H1 (cell line): ENCODE measurements around the gene ATP6V0A1. TPM values are rescaled to one million over a fixed set of nuclear protein-coding genes. Genes with fewer than 3 reads are reported as not detected.

Experiments
- CTCF ChIA-PET: fragments of 300-600 bp; sonication (Branson Sonifier 250); formaldehyde crosslinking; loops from one replicate; lab custom pipeline; 2021; ENCODE audit not compliant: partially characterized antibody; lab: Charles Lee
- POLR2A ChIA-PET: fragments of 300-600 bp; sonication (Branson Sonifier 250); formaldehyde crosslinking; loops from one replicate; lab custom pipeline; 2021; ENCODE audit warnings: inconsistent platforms; ENCODE audit not compliant: partially characterized antibody; lab: Charles Lee
- DNase-seq, 2 experiments: peaks; one replicate each; pipeline versions ENCODE4 v3.0.0 to v3.0.0-alpha.2; 2010 to 2022; ENCODE audit warnings: low spot score in 2 of 2, low read depth in 1 of 2, mixed read lengths in 1 of 2
- FAIRE-seq: peaks from 2 replicates; lab custom pipeline; 2011; peaks lifted over from hg19 to GRCh38; lab: Jason Lieb, UNC
- H2AFZ ChIP-seq: 2 replicates; pipeline ENCODE4 v1.8.1; 2012; ENCODE audit warnings: low read length, inconsistent platforms
- H2AK5ac ChIP-seq: 2 replicates; pipeline ENCODE4 v1.6.1; 2013; ENCODE audit warnings: low read depth, low read length
- H2BK120ac ChIP-seq: replicated peaks from 2 replicates; pipeline ENCODE3; 2013; ENCODE audit warnings: low read depth, low read length, inconsistent platforms
- H2BK12ac ChIP-seq: 2 replicates; pipeline ENCODE4 v1.6.1; 2013; ENCODE audit warnings: low read depth, low read length
- H2BK15ac ChIP-seq: 2 replicates; pipeline ENCODE4 v1.6.1; 2013; ENCODE audit warnings: low read length
- H2BK20ac ChIP-seq: 2 replicates; pipeline ENCODE4 v1.6.1; 2013; ENCODE audit warnings: low read length
- H2BK5ac ChIP-seq: 2 replicates; pipeline ENCODE4 v1.6.1; 2013; ENCODE audit warnings: low read depth, low read length
- H3K14ac ChIP-seq: 2 replicates; pipeline ENCODE4 v1.6.1; 2013; ENCODE audit warnings: inconsistent platforms; ENCODE audit not compliant: insufficient read length
- H3K18ac ChIP-seq: 2 replicates; pipeline ENCODE4 v1.6.1; 2013; ENCODE audit warnings: low read length; ENCODE audit errors: extremely low read depth
- H3K23ac ChIP-seq: 2 replicates; pipeline ENCODE4 v1.6.1; 2013; ENCODE audit warnings: inconsistent platforms; ENCODE audit not compliant: insufficient read length
- H3K23me2 ChIP-seq: 2 replicates; pipeline ENCODE4 v1.6.1; 2013; ENCODE audit warnings: low read depth, low read length
- H3K27ac ChIP-seq: 2 replicates; pipeline ENCODE4 v1.6.1; 2011; ENCODE audit warnings: low read depth, low read length, inconsistent platforms
- H3K27me3 ChIP-seq, 4 experiments: replicated peaks in 1 of 4; 1 replicate in 1 of 4; 2 replicates in 3 of 4; pipeline versions ENCODE4 v1.6.1 to v1.8.1; 2011 to 2013; ENCODE audit warnings: low read length in 3 of 4, mild to moderate bottlenecking in 3 of 4, inconsistent platforms in 2 of 4, mixed read lengths in 2 of 4, moderate library complexity in 1 of 4; ENCODE audit not compliant: control insufficient read depth in 3 of 4, insufficient read depth in 3 of 4; ENCODE audit errors: extremely low read depth in 1 of 4
- H3K36me3 ChIP-seq, 4 experiments: 2 replicates each; pipeline versions ENCODE4 v1.6.1 to v1.8.1; 2011 to 2013; ENCODE audit warnings: mild to moderate bottlenecking in 4 of 4, low read length in 3 of 4, moderate library complexity in 2 of 4, control low read depth in 1 of 4, inconsistent platforms in 1 of 4; ENCODE audit not compliant: insufficient read depth in 4 of 4, control insufficient read depth in 2 of 4
- H3K4ac ChIP-seq: replicated peaks from 2 replicates; pipeline ENCODE3; 2013; ENCODE audit warnings: low read length, low read depth, mixed read lengths, inconsistent platforms; ENCODE audit not compliant: insufficient read length
- H3K4me1 ChIP-seq, 4 experiments: replicated peaks in 1 of 4; 1 replicate in 1 of 4; 2 replicates in 3 of 4; pipeline versions ENCODE4 v1.6.1 to v1.8.1; 2011 to 2013; ENCODE audit warnings: low read length in 3 of 4, inconsistent platforms in 2 of 4, mixed read lengths in 1 of 4; ENCODE audit not compliant: insufficient read depth in 4 of 4, control insufficient read depth in 3 of 4
- H3K4me2 ChIP-seq, 2 experiments: 2 replicates each; pipeline versions ENCODE4 v1.6.1 to v1.8.1; 2011 to 2013; ENCODE audit warnings: low read depth in 2 of 2, low read length in 2 of 2, control low read depth in 1 of 2, inconsistent platforms in 1 of 2, mild to moderate bottlenecking in 1 of 2; ENCODE audit not compliant: insufficient read depth in 1 of 2
- H3K4me3 ChIP-seq, 4 experiments: fragments of 200-600, 300-600 bp in 1 of 4; sonication (generic), shearing (Covaris generic), sonication (Bioruptor Twin) in 1 of 4; 2 replicates each; pipeline versions ENCODE4 v1.5.1 to v1.8.1; 2011 to 2016; ENCODE audit warnings: low read length in 4 of 4, low read depth in 3 of 4, control low read depth in 2 of 4, inconsistent platforms in 2 of 4, mild to moderate bottlenecking in 2 of 4, mixed read lengths in 1 of 4, moderate library complexity in 1 of 4; ENCODE audit not compliant: insufficient read depth in 2 of 4; ENCODE audit errors: extremely low read depth in 1 of 4
- H3K56ac ChIP-seq: replicated peaks from 2 replicates; pipeline ENCODE3; 2013; ENCODE audit warnings: low read depth, mild to moderate bottlenecking, mixed read lengths, low read length, inconsistent platforms; ENCODE audit not compliant: insufficient read length
- H3K79me1 ChIP-seq: 2 replicates; pipeline ENCODE4 v1.6.1; 2013; ENCODE audit warnings: low read depth, low read length, control low read depth
- H3K79me2 ChIP-seq, 2 experiments: 2 replicates each; pipeline versions ENCODE4 v1.6.1 to v1.8.1; 2012 to 2013; ENCODE audit warnings: low read length in 2 of 2, mild to moderate bottlenecking in 2 of 2, inconsistent platforms in 1 of 2; ENCODE audit not compliant: insufficient read depth in 2 of 2, control insufficient read depth in 1 of 2
- H3K9ac ChIP-seq, 4 experiments: replicated peaks in 1 of 4; 1 replicate in 1 of 4; 2 replicates in 3 of 4; pipeline versions ENCODE4 v1.6.1 to v1.8.1; 2011 to 2013; ENCODE audit warnings: low read depth in 3 of 4, low read length in 3 of 4, control low read depth in 2 of 4, mild to moderate bottlenecking in 2 of 4, moderate library complexity in 2 of 4, inconsistent platforms in 1 of 4; ENCODE audit errors: extremely low read depth in 1 of 4
- H3K9me3 ChIP-seq, 2 experiments: 2 replicates each; pipeline versions ENCODE4 v1.6.1 to v1.8.1; 2012 to 2013; ENCODE audit warnings: mild to moderate bottlenecking in 2 of 2, moderate library complexity in 2 of 2, control low read depth in 1 of 2, inconsistent platforms in 1 of 2, low read depth in 1 of 2, low read length in 1 of 2, mixed read lengths in 1 of 2; ENCODE audit not compliant: insufficient read depth in 2 of 2
- H4K20me1 ChIP-seq, 2 experiments: replicated peaks in 1 of 2; 2 replicates each; pipeline versions ENCODE3 to v1.8.1; 2011 to 2013; ENCODE audit warnings: inconsistent platforms in 2 of 2, low read length in 2 of 2, mild to moderate bottlenecking in 1 of 2; ENCODE audit not compliant: insufficient read depth in 2 of 2, control insufficient read depth in 1 of 2
- H4K5ac ChIP-seq: 2 replicates; pipeline ENCODE4 v1.6.1; 2013; ENCODE audit warnings: low read length, low read depth, mixed read lengths, inconsistent platforms; ENCODE audit not compliant: insufficient read length
- H4K8ac ChIP-seq: 2 replicates; pipeline ENCODE4 v1.8.0; 2013; ENCODE audit warnings: mild to moderate bottlenecking, moderate library complexity, low read length, inconsistent platforms; ENCODE audit not compliant: insufficient read depth; ENCODE audit errors: extremely low read depth
- H4K91ac ChIP-seq: replicated peaks from 2 replicates; pipeline ENCODE3; 2013; ENCODE audit warnings: low read length, mixed read lengths, inconsistent platforms; ENCODE audit not compliant: insufficient read length
- GABPA ChIP-seq: IDR thresholded peaks from 2 replicates; pipeline ENCODE4 v1.6.1; 2011; ENCODE audit warnings: mild to moderate bottlenecking, low read length, moderate library complexity, borderline replicate concordance; ENCODE audit not compliant: insufficient read depth
- ZNF274 ChIP-seq: IDR thresholded peaks from 2 replicates; pipeline ENCODE4 v1.7.0; 2012; ENCODE audit warnings: low read length, borderline replicate concordance; ENCODE audit errors: extremely low read depth
- WGBS, 2 experiments: shearing (Covaris generic) in 1 of 2; methylation state at CpG; one replicate each; pipeline versions ENCODE4 v1.1.6 to v1.1.7; 2013 to 2015; ENCODE audit warnings: low lambda C conversion rate in 2 of 2, mixed read lengths in 2 of 2, inconsistent platforms in 1 of 2, low coverage in 1 of 2, missing lambda C conversion rate in 1 of 2; ENCODE audit not compliant: insufficient replicate concordance in 2 of 2, insufficient coverage in 1 of 2, insufficient read length in 1 of 2; ENCODE audit errors: extremely low coverage in 1 of 2, missing lambda C conversion rate in 1 of 2; 5-methylcytosine and 5-hydroxymethylcytosine counted together
- polyA plus RNA-seq, 7 experiments: library from polyadenylated mRNA; depleted of rRNA in 3 of 7; stranded (reverse) in 5 of 7; unstranded in 2 of 7; fragments of >200 nt in 5 of 7; fragments of 200-250 nt in 2 of 7; gene quantifications; 1 replicate in 5 of 7; 2 replicates in 1 of 7; 4 replicates in 1 of 7; pipeline versions ENCODE4 v1.2.1 to v1.2.3, GENCODE V29; 2011 to 2013; ENCODE audit warnings: missing spikeins in 2 of 7, mixed read lengths in 2 of 7
- total RNA-seq: library from RNA; stranded (reverse); fragmentation: NEBNext Ultra II Directional; extraction: Animal tissue kit (Norgen Biotek cat#: 25700); gene quantifications from 2 replicates; pipeline ENCODE4 v1.2.1, GENCODE V29; 2021

Gene ATP6V0A1
- total and polyA plus RNA-seq, 2 of the 8 experiments (the other 6 are each of a cell fraction or from before 2014, with no cell fraction given), result 55.3 to 63.4 TPM

- H4K8ac ChIP-seq, result no peak overlapping the region
- no peaks in the 10 kb centered on the region for H3K23me2 ChIP-seq
- no peak overlapping the region for H4K5ac ChIP-seq
- H3K9ac ChIP-seq, result peak overlapping the region in 1 of 4 experiments; percentile 43; a peak in 1 of 7 replicates
- peaks cover 0 to 2% of the 10 kb centered on the region in 2 experiments for H4K20me1 ChIP-seq
- no peak overlapping the region for H2BK5ac ChIP-seq
- H3K18ac ChIP-seq, result no peak overlapping the region
- H2BK15ac ChIP-seq, result no peak overlapping the region
- no peak overlapping the region for H2BK20ac ChIP-seq
- no peak overlapping the region for H3K23ac ChIP-seq
- DNase-seq (no peak), FAIRE-seq (no peak)
- no peak overlapping the region for H3K4me2 ChIP-seq
- H4K91ac ChIP-seq, result no peak overlapping the region
- ChIA-PET POLR2A (no interaction called here), CTCF (interaction anchor here (0.6 to 1.6 kb wide), 6 partner anchors 8 to 370 kb away, joined by 3 to 6 read pairs (median 3); no protein-coding TSS in a partner anchor)
- no peak overlapping the region for H3K56ac ChIP-seq
- H3K14ac ChIP-seq, result no peak overlapping the region
- no peak overlapping the region for H3K27ac ChIP-seq
- no peaks in the 10 kb centered on the region for H3K4me1 ChIP-seq
- H2AK5ac ChIP-seq, result no peak overlapping the region
- H3K79me2 ChIP-seq, result no peaks in the 10 kb centered on the region
- H2BK12ac ChIP-seq, result no peak overlapping the region
- H3K4me3 ChIP-seq, result no peak overlapping the region
- peaks cover 9 to 50% (median 27%) of the 10 kb centered on the region in 4 experiments; a peak in 6 of 8 replicates for H3K36me3 ChIP-seq
- no peaks in the 10 kb centered on the region for H3K79me1 ChIP-seq
- no peaks in the 10 kb centered on the region for H3K27me3 ChIP-seq
- WGBS, 2 experiments, result 87% methylated on average over 4 of the region's 4 CpGs; no CpG with 5 or more reads in 1 of the 2 experiments
- no peak overlapping the region for H2BK120ac ChIP-seq
- no peak overlapping the region for H3K4ac ChIP-seq
- H3K9me3 ChIP-seq, result no peaks in the 10 kb centered on the region
- no peak overlapping the region for H2AFZ ChIP-seq
- TF ChIP-seq GABPA, result no peak
- no peak for TF ChIP-seq ZNF274
These were observed 36.0 kb downstream of the ATP6V0A1 start for GRCh38 chr17:42494673-42495072.
